ENCODE results near the gene ASB8.
A peak's percentile ranks its signal among the peaks of the same experiment; 100 is the strongest.

ASB8 gene

GRCh38 chr12:48157018-48157888 lies at the start of gene ASB8:
ASB8 (minus strand) TSS chr12:48157515; CDS start chr12:48153496, 4,019 bp downstream.
- peak; percentile 92 to 93 for DNase-seq (ENCODE audit: low read depth in 2 of 2)

- no peak for DNase-seq (ENCODE audit: low read depth in 2 of 2)
Observed at GRCh38 chr12:48203192-48203591, 45.9 kb upstream of the ASB8 start, which contains the start of gene OR10AD1. OR10AD1 (minus strand) TSS chr12:48203292; CDS start chr12:48203292, 0 bp downstream.

- no peak for DNase-seq (ENCODE audit: low read depth in 2 of 2)
Observed at GRCh38 chr12:48202766-48203165, 45.5 kb upstream of the ASB8 start.

GRCh38 chr12:48201516-48201915 lies 44.2 kb upstream of the ASB8 start:
- DNase-seq (ENCODE audit: low read depth in 2 of 2) = no peak

GRCh38 chr12:48201091-48201490 lies 43.8 kb upstream of the ASB8 start:
- no peak for DNase-seq (ENCODE audit: low read depth in 2 of 2)

GRCh38 chr12:48199774-48200221 lies 42.5 kb upstream of the ASB8 start:
- no peak for DNase-seq (ENCODE audit: low read depth in 2 of 2)

- no peak for DNase-seq (ENCODE audit: low read depth in 2 of 2)
Observed at GRCh38 chr12:48198985-48199384, 41.7 kb upstream of the ASB8 start.

- DNase-seq (ENCODE audit: low read depth in 2 of 2) = no peak
Observed at GRCh38 chr12:48198672-48198971, 41.3 kb upstream of the ASB8 start.

GRCh38 chr12:48197971-48198671 lies 40.8 kb upstream of the ASB8 start:
- DNase-seq (ENCODE audit: low read depth in 2 of 2) = peak; percentile 79

- DNase-seq (ENCODE audit: low read depth in 2 of 2) = no peak
Observed at GRCh38 chr12:48197549-48197970, 40.2 kb upstream of the ASB8 start.

GRCh38 chr12:48194799-48195201 lies 37.5 kb upstream of the ASB8 start:
- DNase-seq (ENCODE audit: low read depth in 2 of 2) = peak in 1 of 2 experiments; percentile 36

GRCh38 chr12:48193623-48194022 lies 36.3 kb upstream of the ASB8 start:
- no peak for DNase-seq (ENCODE audit: low read depth in 2 of 2)

GRCh38 chr12:48192861-48193260 lies 35.5 kb upstream of the ASB8 start:
- DNase-seq (ENCODE audit: low read depth in 2 of 2) = no peak

GRCh38 chr12:48191096-48191495 lies 33.8 kb upstream of the ASB8 start:
- no peak for DNase-seq (ENCODE audit: low read depth in 2 of 2)

GRCh38 chr12:48189331-48190125 lies 32.2 kb upstream of the ASB8 start:
- no peak for DNase-seq (ENCODE audit: low read depth in 2 of 2)

- DNase-seq (ENCODE audit: low read depth in 2 of 2) = no peak
Observed at GRCh38 chr12:48187916-48188695, 30.8 kb upstream of the ASB8 start.

- no peak for DNase-seq (ENCODE audit: low read depth in 2 of 2)
Observed at GRCh38 chr12:48185181-48185919, 28.0 kb upstream of the ASB8 start.

- no peak for DNase-seq (ENCODE audit: low read depth in 2 of 2)
Observed at GRCh38 chr12:48184549-48184922, 27.2 kb upstream of the ASB8 start.

- no peak for DNase-seq (ENCODE audit: low read depth in 2 of 2)
Observed at GRCh38 chr12:48183876-48184548, 26.7 kb upstream of the ASB8 start.
